GM18526 (cell line): Measurements from ENCODE around the gene GTF3C1.

Experiments used
- POLR2A ChIP-seq: IDR thresholded peaks from 3 replicates; pipeline ENCODE4 v1.6.1; 2011; ENCODE audit not compliant: insufficient read length; ENCODE audit errors: extremely low read depth

GTF3C1 gene, protein sequence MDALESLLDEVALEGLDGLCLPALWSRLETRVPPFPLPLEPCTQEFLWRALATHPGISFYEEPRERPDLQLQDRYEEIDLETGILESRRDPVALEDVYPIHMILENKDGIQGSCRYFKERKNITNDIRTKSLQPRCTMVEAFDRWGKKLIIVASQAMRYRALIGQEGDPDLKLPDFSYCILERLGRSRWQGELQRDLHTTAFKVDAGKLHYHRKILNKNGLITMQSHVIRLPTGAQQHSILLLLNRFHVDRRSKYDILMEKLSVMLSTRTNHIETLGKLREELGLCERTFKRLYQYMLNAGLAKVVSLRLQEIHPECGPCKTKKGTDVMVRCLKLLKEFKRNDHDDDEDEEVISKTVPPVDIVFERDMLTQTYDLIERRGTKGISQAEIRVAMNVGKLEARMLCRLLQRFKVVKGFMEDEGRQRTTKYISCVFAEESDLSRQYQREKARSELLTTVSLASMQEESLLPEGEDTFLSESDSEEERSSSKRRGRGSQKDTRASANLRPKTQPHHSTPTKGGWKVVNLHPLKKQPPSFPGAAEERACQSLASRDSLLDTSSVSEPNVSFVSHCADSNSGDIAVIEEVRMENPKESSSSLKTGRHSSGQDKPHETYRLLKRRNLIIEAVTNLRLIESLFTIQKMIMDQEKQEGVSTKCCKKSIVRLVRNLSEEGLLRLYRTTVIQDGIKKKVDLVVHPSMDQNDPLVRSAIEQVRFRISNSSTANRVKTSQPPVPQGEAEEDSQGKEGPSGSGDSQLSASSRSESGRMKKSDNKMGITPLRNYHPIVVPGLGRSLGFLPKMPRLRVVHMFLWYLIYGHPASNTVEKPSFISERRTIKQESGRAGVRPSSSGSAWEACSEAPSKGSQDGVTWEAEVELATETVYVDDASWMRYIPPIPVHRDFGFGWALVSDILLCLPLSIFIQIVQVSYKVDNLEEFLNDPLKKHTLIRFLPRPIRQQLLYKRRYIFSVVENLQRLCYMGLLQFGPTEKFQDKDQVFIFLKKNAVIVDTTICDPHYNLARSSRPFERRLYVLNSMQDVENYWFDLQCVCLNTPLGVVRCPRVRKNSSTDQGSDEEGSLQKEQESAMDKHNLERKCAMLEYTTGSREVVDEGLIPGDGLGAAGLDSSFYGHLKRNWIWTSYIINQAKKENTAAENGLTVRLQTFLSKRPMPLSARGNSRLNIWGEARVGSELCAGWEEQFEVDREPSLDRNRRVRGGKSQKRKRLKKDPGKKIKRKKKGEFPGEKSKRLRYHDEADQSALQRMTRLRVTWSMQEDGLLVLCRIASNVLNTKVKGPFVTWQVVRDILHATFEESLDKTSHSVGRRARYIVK (N-terminal part only)

DNA sequence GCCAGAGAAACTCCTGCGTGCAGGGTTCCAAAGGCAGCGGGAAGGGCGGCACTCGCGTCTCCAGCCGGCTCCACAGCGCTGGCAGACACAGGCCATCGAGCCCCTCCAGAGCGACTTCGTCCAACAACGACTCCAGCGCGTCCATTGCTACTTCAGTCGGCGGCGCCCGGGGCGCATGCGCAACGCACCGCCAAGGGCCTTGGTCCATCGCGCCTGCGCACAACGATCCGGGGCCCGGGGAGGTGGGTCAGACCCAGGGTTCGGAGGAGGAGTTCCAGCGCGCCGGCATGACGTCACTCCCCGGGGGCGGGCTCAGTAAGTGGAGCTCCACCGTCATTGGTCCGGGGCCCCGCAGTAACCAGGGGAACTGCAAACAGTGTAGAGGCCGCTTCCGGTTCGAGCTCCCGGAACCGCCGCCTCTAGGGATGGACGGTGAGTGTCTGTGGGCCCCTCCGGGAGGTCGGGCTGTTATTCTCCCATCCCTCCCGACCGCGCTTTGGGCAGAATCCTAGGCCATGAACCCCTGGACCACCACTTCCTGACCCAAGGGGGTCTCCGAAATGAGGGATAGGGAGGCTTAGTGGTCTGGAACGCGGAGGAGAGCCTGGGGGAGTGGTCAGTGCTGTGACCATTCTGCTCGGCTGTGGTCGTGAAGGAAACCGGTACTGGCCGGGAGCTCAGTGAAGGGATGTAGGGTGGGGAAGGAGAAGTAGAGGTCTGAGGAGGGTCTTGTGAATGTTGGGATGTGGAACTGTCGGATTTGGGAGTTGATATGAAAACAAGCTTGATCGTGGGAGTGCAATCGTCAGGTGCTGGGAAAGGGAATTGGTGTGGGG, at the start of gene GTF3C1, which contains the start of gene KATNIP:
Gene GTF3C1 (minus strand): TSS at position 168 of the 836 bp plus-strand sequence. CDS start 23 bp downstream, at position 145.
Gene KATNIP (plus strand): TSS at position 399 of the 836 bp plus-strand sequence. CDS start 27 bp downstream, at position 426.
- peak; percentile 83 for TF ChIP-seq POLR2A

DNA sequence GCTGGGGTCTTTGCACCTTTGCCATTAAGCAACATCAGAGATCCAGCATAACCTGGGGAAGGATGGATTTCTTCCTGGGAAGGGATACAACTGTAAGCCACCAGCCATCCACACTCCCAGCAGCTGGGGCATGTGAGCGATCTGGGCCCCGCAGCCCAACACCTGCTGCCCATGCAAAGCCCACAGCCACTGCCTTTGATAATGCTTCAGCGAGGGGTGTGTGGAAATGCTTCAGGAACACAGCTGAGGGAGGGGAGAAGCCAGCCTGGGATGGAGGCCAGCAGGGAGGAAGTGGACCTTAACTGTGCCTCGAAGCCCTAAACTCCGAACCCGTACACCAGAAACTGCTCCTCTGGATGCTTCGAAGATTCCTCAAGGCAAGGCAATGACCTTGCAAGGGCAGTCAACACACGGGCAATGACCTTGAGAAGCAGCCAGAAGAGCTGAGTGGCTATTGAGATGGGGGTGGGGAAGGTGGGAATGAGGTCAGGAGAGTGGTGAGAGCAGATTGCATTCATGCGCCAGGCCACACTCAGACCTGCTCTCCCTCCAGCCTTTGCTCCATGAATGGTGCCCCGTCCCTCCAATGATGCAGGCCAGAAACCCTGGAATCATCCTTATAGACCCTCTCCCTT, 49.3 kb upstream of the GTF3C1 start:
- TF ChIP-seq POLR2A, result no peak

DNA sequence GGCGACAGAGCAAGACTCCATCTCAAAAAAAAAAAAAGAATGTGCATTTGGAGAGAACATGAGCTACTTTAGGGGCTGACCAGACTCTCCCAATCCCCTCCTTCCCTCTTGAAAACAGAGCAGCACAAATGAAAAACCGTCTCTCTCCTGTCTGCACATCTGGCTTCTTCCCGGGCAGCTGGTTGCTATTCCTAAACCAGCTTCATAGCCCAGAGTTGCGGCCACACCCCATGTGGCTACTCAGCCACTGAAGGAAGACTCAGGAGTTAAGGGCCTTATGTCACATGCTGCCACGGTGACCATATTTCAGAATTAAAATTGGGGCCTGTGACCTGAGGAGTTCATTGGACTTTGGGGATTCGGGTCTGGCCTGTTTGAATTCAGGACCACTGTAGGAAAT, 48.5 kb upstream of the GTF3C1 start:
- no peak for TF ChIP-seq POLR2A

DNA sequence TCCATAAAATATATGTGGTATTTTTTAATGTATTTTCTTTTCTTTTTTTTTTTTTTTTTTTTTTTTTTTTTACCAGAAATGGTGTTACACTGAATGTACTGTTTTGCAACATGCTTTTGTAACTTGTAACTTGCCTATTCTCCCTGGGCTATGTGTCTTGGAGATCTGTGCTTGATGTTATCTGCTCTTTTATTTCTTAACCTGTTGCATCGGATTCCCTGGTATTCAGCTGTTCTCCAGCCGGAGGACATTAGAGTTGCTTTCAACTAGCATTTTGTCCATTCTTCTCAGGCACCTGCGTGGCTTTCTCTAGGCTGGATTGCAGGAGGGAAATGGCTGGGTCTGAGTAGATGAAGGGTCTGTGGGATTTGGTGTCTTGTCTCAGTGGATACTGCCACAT, 47.6 kb upstream of the GTF3C1 start:
- no peak for TF ChIP-seq POLR2A

DNA sequence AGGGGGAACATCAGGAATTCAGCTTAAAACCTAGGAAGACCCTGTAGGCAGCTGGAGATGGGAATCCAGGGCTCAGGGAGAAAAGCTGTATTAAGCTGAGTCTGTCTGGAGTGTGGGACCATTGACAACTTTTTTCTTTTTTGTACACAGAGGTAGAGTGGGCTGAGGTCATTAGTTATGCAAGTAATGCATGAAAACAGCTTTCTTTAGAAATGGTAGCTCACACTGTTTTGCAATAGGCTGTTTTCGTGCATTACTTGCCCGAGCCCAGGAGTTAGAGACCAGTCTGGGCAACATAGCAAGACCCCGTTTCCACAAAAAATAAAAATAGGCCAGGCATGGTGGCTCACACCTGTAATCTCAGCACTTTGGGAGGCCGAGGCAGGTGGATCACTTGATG, 46.7 kb upstream of the GTF3C1 start:
- TF ChIP-seq POLR2A, result no peak

DNA sequence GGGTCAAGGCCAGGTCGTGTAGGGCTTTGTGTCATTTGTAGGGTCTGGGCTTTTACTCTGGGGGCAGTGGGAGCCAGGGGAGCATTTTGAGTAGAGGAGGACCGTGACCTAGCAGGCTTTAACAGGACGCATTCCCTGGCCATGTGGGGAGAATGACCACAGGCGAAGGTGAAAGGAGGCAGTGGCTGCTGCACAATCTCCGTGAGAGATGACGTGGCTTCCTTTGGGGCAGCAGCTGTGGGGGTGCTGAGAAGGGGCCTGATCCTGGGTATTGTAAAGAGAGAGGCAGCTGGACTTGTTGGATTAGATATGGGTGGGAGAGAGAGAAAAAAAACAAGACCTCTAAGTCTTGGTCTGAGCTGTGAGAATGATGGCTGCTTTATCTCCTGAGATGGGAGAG, 46.3 kb upstream of the GTF3C1 start:
- TF ChIP-seq POLR2A, result no peak

DNA sequence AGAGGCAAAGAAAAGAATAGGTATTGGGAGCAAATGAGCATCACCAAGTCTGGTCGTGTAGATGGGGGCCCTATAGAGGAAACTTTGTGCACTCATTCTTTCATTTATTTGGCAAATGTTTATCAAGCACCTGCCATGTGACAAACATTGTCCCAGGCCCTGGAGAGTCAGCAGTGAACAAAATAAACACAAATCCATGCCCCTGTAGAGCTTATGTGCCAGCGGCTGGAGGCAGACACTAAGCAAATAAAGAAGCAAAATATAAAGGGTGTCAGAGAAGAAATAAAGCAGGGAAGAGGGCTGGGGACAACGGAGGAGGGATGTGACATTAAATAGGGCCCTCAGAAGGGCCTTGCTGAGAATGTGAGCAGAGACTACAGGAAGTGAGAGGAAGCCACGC, 45.8 kb upstream of the GTF3C1 start:
- no peak for TF ChIP-seq POLR2A

DNA sequence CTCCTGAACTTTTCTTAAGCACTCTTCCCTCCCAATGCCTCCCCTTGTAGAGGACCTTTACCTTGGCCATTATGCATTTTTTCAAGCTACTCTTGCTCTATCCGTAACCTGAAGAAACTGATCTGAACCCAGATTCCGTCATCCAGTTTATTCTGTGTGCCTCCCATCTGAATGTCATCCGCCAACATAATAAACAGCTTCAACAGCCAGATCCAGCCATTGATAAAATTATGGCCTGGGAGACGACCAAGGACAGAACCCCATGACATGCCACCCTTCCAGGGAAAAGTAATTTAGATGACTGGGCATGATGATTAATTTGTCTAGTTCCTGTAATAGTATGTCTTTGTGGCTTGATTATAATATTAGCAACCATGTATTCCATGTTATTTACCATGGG, 42.1 kb upstream of the GTF3C1 start:
- no peak for TF ChIP-seq POLR2A

DNA sequence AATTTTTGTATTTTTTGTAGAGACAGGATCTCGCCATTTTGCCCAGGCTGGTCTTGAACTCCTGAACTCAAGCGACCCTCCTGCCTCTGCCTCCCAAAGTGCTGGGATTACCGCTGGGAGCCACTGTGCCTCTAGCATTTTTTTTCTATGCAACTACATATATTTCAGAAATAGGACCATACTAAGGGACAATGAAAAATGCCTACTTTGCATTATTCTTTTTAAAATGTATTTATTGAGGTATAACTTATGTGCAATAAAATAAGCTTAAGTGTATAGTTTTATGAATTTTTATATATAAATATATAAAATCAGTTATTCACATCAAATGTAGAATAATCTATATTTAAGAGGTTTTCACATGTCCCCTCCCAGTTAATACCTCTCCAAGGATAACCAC, 38.3 kb upstream of the GTF3C1 start:
- no peak for TF ChIP-seq POLR2A

DNA sequence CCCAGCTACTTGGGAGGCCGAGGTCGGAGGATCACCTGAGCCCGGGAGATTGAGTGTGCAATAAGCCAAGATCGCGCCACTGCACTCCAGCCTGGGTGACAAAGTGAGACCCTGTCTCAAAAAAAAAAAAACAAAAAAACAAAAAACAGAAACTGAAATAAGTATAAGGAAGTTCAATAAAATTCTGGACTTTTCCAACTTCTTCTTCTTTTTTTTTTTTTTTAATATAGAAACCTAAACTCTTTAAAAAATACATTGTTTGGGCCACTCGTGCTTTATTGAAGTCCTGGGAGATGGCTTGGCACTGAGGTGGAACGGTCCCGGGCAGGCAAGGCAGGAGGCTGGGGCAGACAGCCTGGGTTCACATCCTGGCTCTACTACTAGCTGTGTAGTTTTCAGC, 37.0 kb upstream of the GTF3C1 start:
- TF ChIP-seq POLR2A, result no peak

DNA sequence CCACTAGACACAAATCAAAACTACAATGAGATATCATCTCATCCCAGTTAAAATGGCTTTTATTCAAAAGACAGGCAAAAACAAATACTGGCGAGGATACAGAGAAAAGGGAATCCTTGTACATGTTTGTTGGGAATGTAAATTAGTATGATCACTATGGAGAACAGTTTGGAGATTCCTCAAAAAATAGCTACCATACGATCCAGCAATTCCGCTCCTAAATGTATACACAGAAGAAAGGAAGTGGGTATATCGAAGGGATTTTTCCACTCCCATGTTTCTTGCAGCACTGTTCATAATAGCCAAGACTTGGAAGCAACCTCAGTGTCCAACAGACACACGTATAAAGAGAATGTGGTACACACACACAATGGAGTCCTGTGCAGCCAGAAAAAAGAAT, 35.5 kb upstream of the GTF3C1 start:
- TF ChIP-seq POLR2A, result no peak

DNA sequence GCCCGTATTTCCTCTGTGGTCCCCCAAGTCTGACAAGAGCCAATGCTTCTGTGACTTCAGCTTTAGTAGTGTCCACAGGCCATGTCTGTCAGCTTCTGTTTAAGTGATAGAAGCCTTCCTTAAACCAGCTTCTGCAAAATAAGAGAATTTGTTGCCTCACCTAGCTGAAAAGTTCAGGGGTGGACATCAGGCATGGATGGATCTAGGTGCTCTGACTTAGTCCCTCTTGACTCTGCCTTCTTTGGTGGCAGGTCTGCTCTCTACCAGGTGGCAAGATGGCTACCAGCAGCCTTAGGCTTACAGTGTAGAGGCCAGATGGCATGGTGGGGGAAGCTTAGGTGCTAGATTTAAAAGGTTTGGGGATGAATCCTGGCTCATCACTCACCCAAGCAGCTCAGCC, 33.9 kb upstream of the GTF3C1 start:
- TF ChIP-seq POLR2A, result no peak

DNA sequence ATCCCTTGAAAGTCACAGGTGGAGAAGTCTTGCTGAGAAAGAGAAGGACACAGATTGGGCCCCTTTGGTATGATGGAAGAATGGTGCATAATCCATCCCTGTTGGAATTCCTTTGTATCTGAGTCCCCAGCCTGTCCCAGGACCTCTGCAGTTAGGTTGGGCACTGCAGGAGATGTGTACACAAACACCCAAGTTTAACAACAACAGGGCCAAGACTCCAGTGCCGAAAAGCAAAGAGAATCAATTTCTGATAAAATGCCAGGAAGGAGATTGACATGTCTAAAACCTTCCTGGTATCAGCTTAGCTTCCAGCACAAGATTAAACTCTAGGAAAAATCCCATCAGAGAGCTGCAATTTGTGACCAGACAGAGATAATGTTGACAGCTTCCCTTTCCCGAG, 33.2 kb upstream of the GTF3C1 start:
- no peak for TF ChIP-seq POLR2A
